Measurements from ENCODE around the gene ACSF2.

- TF ChIP-seq RAD21 (conservative IDR thresholded peaks at IDR 0.05) (no peak), SMC3 (conservative IDR thresholded peaks at IDR 0.05; ENCODE audit: poor library complexity) (no peak)
- TF ChIP-seq, protein P1, sequence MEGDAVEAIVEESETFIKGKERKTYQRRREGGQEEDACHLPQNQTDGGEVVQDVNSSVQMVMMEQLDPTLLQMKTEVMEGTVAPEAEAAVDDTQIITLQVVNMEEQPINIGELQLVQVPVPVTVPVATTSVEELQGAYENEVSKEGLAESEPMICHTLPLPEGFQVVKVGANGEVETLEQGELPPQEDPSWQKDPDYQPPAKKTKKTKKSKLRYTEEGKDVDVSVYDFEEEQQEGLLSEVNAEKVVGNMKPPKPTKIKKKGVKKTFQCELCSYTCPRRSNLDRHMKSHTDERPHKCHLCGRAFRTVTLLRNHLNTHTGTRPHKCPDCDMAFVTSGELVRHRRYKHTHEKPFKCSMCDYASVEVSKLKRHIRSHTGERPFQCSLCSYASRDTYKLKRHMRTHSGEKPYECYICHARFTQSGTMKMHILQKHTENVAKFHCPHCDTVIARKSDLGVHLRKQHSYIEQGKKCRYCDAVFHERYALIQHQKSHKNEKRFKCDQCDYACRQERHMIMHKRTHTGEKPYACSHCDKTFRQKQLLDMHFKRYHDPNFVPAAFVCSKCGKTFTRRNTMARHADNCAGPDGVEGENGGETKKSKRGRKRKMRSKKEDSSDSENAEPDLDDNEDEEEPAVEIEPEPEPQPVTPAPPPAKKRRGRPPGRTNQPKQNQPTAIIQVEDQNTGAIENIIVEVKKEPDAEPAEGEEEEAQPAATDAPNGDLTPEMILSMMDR (IDR thresholded peaks at IDR 0.05; ENCODE audit: poor library complexity, severe bottlenecking): no peak
These were observed 26.1 kb downstream of the ACSF2 start for GRCh38 chr17:50451943-50452629.

All from neural cell (in vitro differentiated cells).